Measurements from ENCODE around the gene IL1RAP. TPM values are rescaled to one million over a fixed set of nuclear protein-coding genes. Genes with fewer than 3 reads are reported as not detected.

IL1RAP gene
- total and polyA plus RNA-seq, 2 experiments from 2014 or later, result 3.6 to 5.0 TPM

GRCh38 chr3:190631295-190631694 is 117.4 kb downstream of the IL1RAP start:
- Histone ChIP-seq H2AFZ (no peak overlapping the region), H3K36me3 (ENCODE audit: insufficient read depth) (no peaks in the 10 kb centered on the region), H3K27me3 (ENCODE audit: insufficient read depth) (no peaks in the 10 kb centered on the region), H3K9me2 (ENCODE audit: insufficient read depth) (no peaks in the 10 kb centered on the region), H3K79me2 (replicated peaks; ENCODE audit: insufficient read depth) (no peaks in the 10 kb centered on the region), H3F3A (replicated peaks; ENCODE audit: low read depth) (no peaks in the 10 kb centered on the region), H3K27ac (ENCODE audit: low read depth) (no peak overlapping the region), H3K4me1 (ENCODE audit: insufficient read depth) (peaks cover 3% of the 10 kb centered on the region; the same call in 1 of the 2 replicates), H3K4me3 (no peak overlapping the region), H4K20me1 (replicated peaks; ENCODE audit: insufficient read depth) (no peaks in the 10 kb centered on the region), H3K4me2 (no peak overlapping the region)
- Mint-ChIP-seq H3K27ac (no peak overlapping the region), H3K4me3 (no peak overlapping the region), H3K27me3 (ENCODE audit: insufficient read depth, low read depth, poor library complexity) (no peaks in the 10 kb centered on the region), H3K9me3 (no peaks in the 10 kb centered on the region), H3K36me3 (ENCODE audit: low read depth) (no peaks in the 10 kb centered on the region), H3K4me1 (no peaks in the 10 kb centered on the region)
- ATAC-seq, result no peak
- DNase-seq (ENCODE audit: low spot score), result no peak
- no peak for TF ChIP-seq EZH2phosphoT487 (IDR thresholded peaks at IDR 0.05; ENCODE audit: unreplicated experiment)

GRCh38 chr3:190641564-190641963 is 127.7 kb downstream of the IL1RAP start:
- no peak for DNase-seq (ENCODE audit: low spot score)
- no peaks in the 10 kb centered on the region for H4K20me1 ChIP-seq (replicated peaks; ENCODE audit: insufficient read depth)
- no peaks in the 10 kb centered on the region for H3K9me3 Mint-ChIP-seq

More at GRCh38 chr3:190641564-190641963, 127.7 kb downstream of the IL1RAP start:
- H2AFZ ChIP-seq, result no peak overlapping the region
- H3K9me2 ChIP-seq (ENCODE audit: insufficient read depth), result no peaks in the 10 kb centered on the region
- H3K27me3 Mint-ChIP-seq (ENCODE audit: insufficient read depth, low read depth, poor library complexity), result no peaks in the 10 kb centered on the region
- TF ChIP-seq, protein P1, sequence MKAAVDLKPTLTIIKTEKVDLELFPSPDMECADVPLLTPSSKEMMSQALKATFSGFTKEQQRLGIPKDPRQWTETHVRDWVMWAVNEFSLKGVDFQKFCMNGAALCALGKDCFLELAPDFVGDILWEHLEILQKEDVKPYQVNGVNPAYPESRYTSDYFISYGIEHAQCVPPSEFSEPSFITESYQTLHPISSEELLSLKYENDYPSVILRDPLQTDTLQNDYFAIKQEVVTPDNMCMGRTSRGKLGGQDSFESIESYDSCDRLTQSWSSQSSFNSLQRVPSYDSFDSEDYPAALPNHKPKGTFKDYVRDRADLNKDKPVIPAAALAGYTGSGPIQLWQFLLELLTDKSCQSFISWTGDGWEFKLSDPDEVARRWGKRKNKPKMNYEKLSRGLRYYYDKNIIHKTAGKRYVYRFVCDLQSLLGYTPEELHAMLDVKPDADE (IDR thresholded peaks at IDR 0.05), result no peak
- TF ChIP-seq ZNF114 (CRISPR knock-in tag; IDR thresholded peaks at IDR 0.05) (no peak), ZNF462 (CRISPR knock-in tag; IDR thresholded peaks at IDR 0.05) (no peak)
- no peak overlapping the region; the same call in 1 of the 2 replicates for H3K27ac Mint-ChIP-seq
- no peak for ATAC-seq
- H3K4me2 ChIP-seq, result no peak overlapping the region
- H3K4me3 ChIP-seq, result no peak overlapping the region
- peaks cover 28% of the 10 kb centered on the region for H3K4me1 Mint-ChIP-seq
- peaks cover 27% of the 10 kb centered on the region for H3K4me1 ChIP-seq (ENCODE audit: insufficient read depth)
- H3F3A ChIP-seq (replicated peaks; ENCODE audit: low read depth), result no peaks in the 10 kb centered on the region
- no peaks in the 10 kb centered on the region for H3K36me3 Mint-ChIP-seq (ENCODE audit: low read depth)
- H3K27me3 ChIP-seq (ENCODE audit: insufficient read depth), result no peaks in the 10 kb centered on the region
- H3K4me3 Mint-ChIP-seq, result no peak overlapping the region
- no peaks in the 10 kb centered on the region for H3K36me3 ChIP-seq (ENCODE audit: insufficient read depth)
- H3K27ac ChIP-seq (ENCODE audit: low read depth), result no peak overlapping the region
- H3K79me2 ChIP-seq (replicated peaks; ENCODE audit: insufficient read depth), result no peaks in the 10 kb centered on the region
